Measurements from ENCODE around the gene LAMA4.

- TF ChIP-seq CREB5 (CRISPR knock-in tag; IDR thresholded peaks at IDR 0.05; ENCODE audit: low read depth) (no peak), ZNF565 (CRISPR knock-in tag; conservative IDR thresholded peaks at IDR 0.05; ENCODE audit: low read depth) (no peak), TOX (CRISPR knock-in tag; IDR thresholded peaks at IDR 0.05; ENCODE audit: borderline replicate concordance) (no peak), ZNF8 (CRISPR knock-in tag; IDR thresholded peaks at IDR 0.05) (peak; percentile 83), CSDC2 (CRISPR knock-in tag; IDR thresholded peaks at IDR 0.05) (no peak), POU6F1 (CRISPR knock-in tag; IDR thresholded peaks at IDR 0.05; ENCODE audit: borderline replicate concordance, low read depth) (no peak), OSR1 (CRISPR knock-in tag; IDR thresholded peaks at IDR 0.05) (no peak), CSRNP3 (CRISPR knock-in tag; IDR thresholded peaks at IDR 0.05) (no peak), RARB (CRISPR knock-in tag; IDR thresholded peaks at IDR 0.05) (no peak), ZC3H10 (CRISPR knock-in tag; IDR thresholded peaks at IDR 0.05) (no peak), ZFP3 (CRISPR knock-in tag; IDR thresholded peaks at IDR 0.05) (0 out of 2 replicates have a peak, but pooled peaks have one; percentile 62), ZNF70 (CRISPR knock-in tag; IDR thresholded peaks at IDR 0.05) (no peak), ARNTL (CRISPR knock-in tag; IDR thresholded peaks at IDR 0.05; ENCODE audit: borderline replicate concordance, low read depth) (no peak)
Measured at GRCh38 chr6:112232845-112233256, 21.5 kb downstream of the LAMA4 start.

Data from SK-N-SH treated with all-trans-retinoic acid at 6 μM for 48 hours (cell line).